T-helper 17 cell (primary cell): Measurements from ENCODE around the gene ANKS1A. TPM values are rescaled to one million over a fixed set of nuclear protein-coding genes. Genes with fewer than 3 reads are reported as not detected.
"Not testable (repeated sequence)": the region's sequence is repeated elsewhere in the genome, so short reads cannot be mapped to it uniquely, and the experiment has no call there.

Experiments used
- ATAC-seq: fragments of 150-1000 bp; cut with Tn5 transposase; 2 replicates; pipeline ENCODE4 v1.10.0; 2021; ENCODE audit warnings: mild to moderate bottlenecking, moderate library complexity
- DNase-seq, 3 donors: peaks; one replicate each; pipeline versions ENCODE4 v3.0.0 to v3.0.0-alpha.2; 2020 to 2021
- H3K9me3 ChIP-seq: one replicate; pipeline ENCODE4 v1.7.0; 2013; ENCODE audit warnings: low read length, mild to moderate bottlenecking; ENCODE audit not compliant: control insufficient read depth, poor library complexity, severe bottlenecking
- H3K27ac Mint-ChIP-seq: one replicate; pipeline ENCODE4 v1.8.0; 2022; ENCODE audit warnings: mild to moderate bottlenecking, moderate library complexity, mixed read lengths
- H3K27me3 Mint-ChIP-seq: one replicate; pipeline ENCODE4 v1.8.0; 2022; ENCODE audit warnings: mixed read lengths
- H3K36me3 Mint-ChIP-seq: one replicate; pipeline ENCODE4 v1.8.0; 2022; ENCODE audit warnings: low read depth, mixed read lengths
- H3K4me1 Mint-ChIP-seq: one replicate; pipeline ENCODE4 v1.8.0; 2022; ENCODE audit warnings: mild to moderate bottlenecking, mixed read lengths
- H3K4me3 Mint-ChIP-seq: one replicate; pipeline ENCODE4 v1.8.0; 2022; ENCODE audit warnings: mild to moderate bottlenecking, moderate library complexity, mixed read lengths
- total RNA-seq, 4 donors: library from RNA in 2 of 4; stranded (reverse) in 2 of 4; gene quantifications; one replicate each; pipeline ENCODE4 v1.2.3 and lab custom pipeline; 2022 to 2026

ANKS1A gene
- total RNA-seq, 2 donors from 2014 or later: 9.6 to 10.0 TPM

- DNase-seq (no peak), ATAC-seq (no peak)
- H3K4me1 Mint-ChIP-seq: no peaks in the 10 kb centered on the region
- H3K4me3 Mint-ChIP-seq: no peak overlapping the region
- peaks cover 25% of the 10 kb centered on the region for H3K27me3 Mint-ChIP-seq
- H3K27ac Mint-ChIP-seq: no peak overlapping the region
- H3K36me3 Mint-ChIP-seq: peaks cover 3% of the 10 kb centered on the region
- H3K9me3 ChIP-seq: no peaks in the 10 kb centered on the region
Observed at GRCh38 chr6:35120746-35121145, 231.7 kb downstream of the ANKS1A start.

DNA sequence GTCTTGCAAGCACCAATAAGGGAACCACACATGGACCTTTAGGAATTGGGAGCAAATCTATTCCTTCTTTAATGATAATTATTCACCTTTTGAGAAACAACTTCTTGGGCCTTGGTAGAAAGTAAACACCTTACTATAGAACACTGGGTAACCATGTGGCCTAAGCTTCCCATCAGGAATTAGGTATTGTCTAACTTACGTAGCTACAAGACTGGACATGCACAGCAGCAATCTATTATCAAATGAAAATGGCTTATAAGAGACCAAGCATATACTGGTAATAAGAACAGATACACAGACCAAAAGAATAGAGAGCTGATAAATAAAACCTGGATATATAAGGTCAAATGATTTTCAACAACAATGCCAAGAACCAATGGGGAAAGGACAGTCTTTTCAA lies 235.3 kb downstream of the ANKS1A start:
- peaks cover 3% of the 10 kb centered on the region for H3K36me3 Mint-ChIP-seq
- H3K27ac Mint-ChIP-seq: no peak overlapping the region
- H3K9me3 ChIP-seq: no peaks in the 10 kb centered on the region
- no peaks in the 10 kb centered on the region for H3K4me1 Mint-ChIP-seq
- H3K4me3 Mint-ChIP-seq: no peak overlapping the region
- DNase-seq (no peak), ATAC-seq (no peak)
- H3K27me3 Mint-ChIP-seq: peaks cover 46% of the 10 kb centered on the region

GRCh38 chr6:35128042-35128441 lies 239.0 kb downstream of the ANKS1A start:
- no peaks in the 10 kb centered on the region for H3K9me3 ChIP-seq
- Mint-ChIP-seq H3K4me1 (no peaks in the 10 kb centered on the region), H3K36me3 (no peaks in the 10 kb centered on the region), H3K27ac (no peak overlapping the region), H3K27me3 (peaks cover 50% of the 10 kb centered on the region), H3K4me3 (no peak overlapping the region)
- no peak for ATAC-seq
- DNase-seq: no peak

DNA sequence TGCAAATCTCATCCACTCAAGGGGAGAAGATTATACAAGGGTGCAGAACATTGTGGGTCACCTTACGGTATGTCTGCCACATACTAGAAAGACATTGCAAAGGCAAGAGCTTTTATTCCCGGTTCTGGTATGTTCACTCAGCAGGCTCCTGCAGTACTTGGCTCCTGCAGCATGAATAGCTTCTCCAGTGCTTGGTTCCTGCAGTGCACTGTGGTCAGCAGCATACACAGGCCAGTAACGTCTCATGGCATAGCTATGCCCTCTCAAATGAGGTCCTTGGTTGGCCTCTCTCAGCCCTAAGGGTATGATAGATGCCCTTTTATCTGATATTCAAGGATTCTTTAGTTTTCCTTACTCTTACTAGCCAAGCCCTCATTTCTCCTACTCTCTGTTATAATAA lies 239.4 kb downstream of the ANKS1A start:
- peaks cover 50% of the 10 kb centered on the region for H3K27me3 Mint-ChIP-seq

DNA sequence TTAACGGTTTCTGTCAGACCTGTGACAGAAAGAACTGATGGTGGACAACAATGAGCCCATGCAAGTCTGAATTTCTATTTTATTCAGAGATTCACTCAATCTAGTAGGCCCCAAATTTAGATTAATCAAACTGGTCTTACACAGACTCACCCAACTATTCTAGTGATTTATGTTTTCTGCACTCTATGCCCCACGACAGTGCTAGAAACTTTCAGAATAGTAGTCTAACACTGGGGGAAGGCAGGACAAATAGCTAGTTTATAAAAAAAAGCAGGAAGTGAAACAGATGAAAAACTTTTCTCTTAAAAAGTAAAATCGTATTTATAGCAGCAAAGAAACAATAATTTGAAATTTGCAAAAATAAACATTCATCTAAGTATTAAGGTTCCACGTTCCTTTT lies 247.1 kb downstream of the ANKS1A start:
- Mint-ChIP-seq H3K27ac (no peak overlapping the region), H3K27me3 (peaks cover 36% of the 10 kb centered on the region), H3K4me1 (peaks cover 9% of the 10 kb centered on the region), H3K4me3 (no peak overlapping the region), H3K36me3 (no peaks in the 10 kb centered on the region)
- ATAC-seq (no peak), DNase-seq (no peak)
- H3K9me3 ChIP-seq: no peaks in the 10 kb centered on the region

More for the DNA sequence above, 239.4 kb downstream of the ANKS1A start:
- Mint-ChIP-seq H3K36me3 (no peaks in the 10 kb centered on the region), H3K4me3 (no peak overlapping the region), H3K4me1 (no peaks in the 10 kb centered on the region), H3K27ac (no peak overlapping the region)
- no peak for ATAC-seq
- DNase-seq: no peak
- H3K9me3 ChIP-seq: no peaks in the 10 kb centered on the region

DNA sequence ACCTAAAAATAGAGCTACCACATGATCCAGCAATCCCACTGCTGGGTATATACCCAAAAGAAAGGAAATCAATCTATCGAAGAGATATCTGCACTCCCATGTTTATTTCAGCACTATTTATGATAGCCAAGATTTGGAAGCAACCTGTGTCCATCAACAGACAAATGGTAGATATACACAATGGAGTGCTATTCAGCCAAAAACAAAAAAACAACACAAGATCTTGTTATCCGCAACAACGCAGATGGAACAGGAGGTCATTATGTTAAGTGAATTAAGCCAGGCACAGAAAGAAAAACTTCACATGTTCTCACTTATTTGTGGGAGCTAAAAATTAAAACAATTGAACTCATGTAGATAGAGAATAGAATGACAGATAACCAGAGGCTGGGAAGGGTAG lies 249.1 kb downstream of the ANKS1A start:
- H3K9me3 ChIP-seq, DNase-seq, H3K36me3 Mint-ChIP-seq, ATAC-seq, H3K4me3 Mint-ChIP-seq: not testable (repeated sequence)
- Mint-ChIP-seq H3K27me3 (peaks cover 29% of the 10 kb centered on the region), H3K27ac (peak overlapping the region; percentile 14), H3K4me1 (peaks cover 10% of the 10 kb centered on the region)

- H3K4me1 Mint-ChIP-seq: peaks cover 10% of the 10 kb centered on the region
- H3K27ac Mint-ChIP-seq: no peak overlapping the region
- no peak for DNase-seq
- H3K9me3 ChIP-seq: no peaks in the 10 kb centered on the region
- H3K36me3 Mint-ChIP-seq: no peaks in the 10 kb centered on the region
- H3K27me3 Mint-ChIP-seq: peaks cover 29% of the 10 kb centered on the region
- ATAC-seq: no peak
- no peak overlapping the region for H3K4me3 Mint-ChIP-seq
Observed at GRCh38 chr6:35139470-35139869, 250.4 kb downstream of the ANKS1A start.

DNA sequence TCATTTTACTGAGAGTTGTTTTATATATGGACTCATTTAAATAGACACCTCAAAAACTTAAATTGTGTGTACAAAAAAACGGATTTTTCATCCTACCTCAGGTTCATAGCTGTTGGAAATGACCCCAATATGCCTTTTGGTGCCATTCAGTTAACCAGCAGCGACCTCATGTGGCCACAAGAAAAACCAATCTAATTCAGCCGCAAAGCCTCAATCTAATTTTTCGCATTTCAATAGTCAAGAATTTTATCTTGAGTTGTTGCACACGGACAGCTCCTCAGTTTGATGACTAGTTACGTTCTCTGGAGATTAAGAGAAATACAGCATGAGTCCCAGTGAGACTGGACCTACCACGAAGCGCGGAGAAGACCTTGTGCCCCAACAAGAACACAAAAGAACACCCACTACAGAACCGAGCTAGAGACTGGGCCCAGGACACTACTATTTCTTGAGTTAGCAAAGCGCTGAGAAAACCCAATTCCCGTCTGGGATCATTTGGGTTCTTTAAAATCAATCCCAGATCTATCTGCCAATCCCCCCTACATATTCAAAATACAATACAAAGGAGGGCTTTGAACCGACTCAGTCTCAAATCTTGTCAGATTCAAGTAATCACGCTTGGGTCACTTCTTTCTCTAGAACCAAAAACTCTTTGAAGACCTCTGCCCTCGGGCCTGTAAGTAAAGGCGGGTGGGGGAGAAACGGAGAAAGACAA lies 251.0 kb downstream of the ANKS1A start:
- Mint-ChIP-seq H3K4me1 (peaks cover 10% of the 10 kb centered on the region), H3K4me3 (peak overlapping the region; percentile 77), H3K36me3 (no peaks in the 10 kb centered on the region), H3K27ac (peak overlapping the region; percentile 67), H3K27me3 (peaks cover 29% of the 10 kb centered on the region)
- no peaks in the 10 kb centered on the region for H3K9me3 ChIP-seq
- no peak for ATAC-seq
- peak in 1 of 3 donors; percentile 10 for DNase-seq

GRCh38 chr6:35140639-35141006 lies 251.6 kb downstream of the ANKS1A start:
- Mint-ChIP-seq H3K27me3 (peaks cover 29% of the 10 kb centered on the region), H3K4me1 (peaks cover 12% of the 10 kb centered on the region), H3K27ac (peak overlapping the region; percentile 67), H3K4me3 (peak overlapping the region; percentile 77), H3K36me3 (no peaks in the 10 kb centered on the region)
- DNase-seq: no peak
- ATAC-seq: no peak
- no peaks in the 10 kb centered on the region for H3K9me3 ChIP-seq

Other genes with a start within 250 kb of the ANKS1A start
- gene ILRUN, start 192.5 kb upstream of the ANKS1A start, total RNA-seq: 10 to 100 TPM; 55.9 to 64.4 TPM
- gene SNRPC, start 131.8 kb upstream of the ANKS1A start, total RNA-seq: 10 to 100 TPM; 44.2 to 52.1 TPM
- 10 to 100 TPM; 10.5 to 16.3 TPM for gene BLTP3A, start 97.2 kb upstream of the ANKS1A start, total RNA-seq
- 10 to 100 TPM; 30.1 to 36.3 TPM for gene TAF11, start 1.2 kb upstream of the ANKS1A start, total RNA-seq